Measurements from ENCODE around the gene HES4. TPM values are rescaled to one million over a fixed set of nuclear protein-coding genes. Genes with fewer than 3 reads are reported as not detected.

The HES4 gene
- total RNA-seq, 1 donor from 2014 or later: 37.6 TPM

DNA sequence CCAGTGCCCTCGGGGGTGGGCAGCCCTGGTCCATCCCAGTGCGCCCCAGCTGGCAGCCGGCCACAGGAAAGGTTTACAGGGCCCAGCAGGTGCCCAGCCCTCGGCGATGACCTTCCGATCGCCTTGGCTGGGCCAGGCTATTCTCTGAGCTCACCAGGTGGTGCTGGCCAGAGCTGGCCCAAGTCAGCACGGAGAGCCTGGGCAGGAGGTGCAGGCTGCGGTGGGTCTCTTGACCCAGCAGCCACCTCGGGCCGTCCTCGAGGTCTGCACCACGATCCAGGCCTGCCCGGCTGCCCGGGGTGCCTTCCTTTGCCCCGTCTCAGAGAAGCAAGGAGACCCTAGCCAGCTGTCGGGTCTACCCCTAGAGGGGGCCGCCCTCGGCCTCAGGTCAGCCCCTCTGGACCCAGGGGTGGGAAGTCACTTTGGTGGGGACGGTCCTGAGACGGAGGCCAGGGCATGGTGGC lies 18.4 kb downstream of the HES4 start:
- no peaks in the 10 kb centered on the region for H3K36me3 Mint-ChIP-seq
- no peak overlapping the region for H3K4me3 Mint-ChIP-seq
- no peaks in the 10 kb centered on the region for H3K4me1 Mint-ChIP-seq (ENCODE audit: unreplicated experiment)
- TF ChIP-seq CTCF (conservative IDR thresholded peaks at IDR 0.05): no peak
- no peak for DNase-seq (ENCODE audit: extremely low spot score, unreplicated experiment)
- peaks cover 33% of the 10 kb centered on the region for H3K27me3 Mint-ChIP-seq
- no peaks in the 10 kb centered on the region for H3K9me3 Mint-ChIP-seq
- H3K27ac Mint-ChIP-seq: no peak overlapping the region

GRCh38 chr1:980602-981395 lies 19.1 kb downstream of the HES4 start:
- Mint-ChIP-seq H3K27ac (no peak overlapping the region), H3K27me3 (peaks cover 28% of the 10 kb centered on the region)
- no peak for TF ChIP-seq CTCF (conservative IDR thresholded peaks at IDR 0.05)

GRCh38 chr1:980137-980571 lies 19.7 kb downstream of the HES4 start:
- Mint-ChIP-seq H3K27ac (no peak overlapping the region), H3K4me1 (ENCODE audit: unreplicated experiment) (peaks cover 4% of the 10 kb centered on the region), H3K9me3 (no peaks in the 10 kb centered on the region), H3K27me3 (peaks cover 25% of the 10 kb centered on the region), H3K36me3 (no peaks in the 10 kb centered on the region), H3K4me3 (no peak overlapping the region)
- DNase-seq (ENCODE audit: extremely low spot score, unreplicated experiment): no peak
- no peak for TF ChIP-seq CTCF (conservative IDR thresholded peaks at IDR 0.05)

More at GRCh38 chr1:980602-981395, 19.1 kb downstream of the HES4 start:
- Mint-ChIP-seq H3K4me3 (no peak overlapping the region), H3K36me3 (no peaks in the 10 kb centered on the region), H3K4me1 (ENCODE audit: unreplicated experiment) (peaks cover 1% of the 10 kb centered on the region), H3K9me3 (no peaks in the 10 kb centered on the region)
- no peak for DNase-seq (ENCODE audit: extremely low spot score, unreplicated experiment)

DNA sequence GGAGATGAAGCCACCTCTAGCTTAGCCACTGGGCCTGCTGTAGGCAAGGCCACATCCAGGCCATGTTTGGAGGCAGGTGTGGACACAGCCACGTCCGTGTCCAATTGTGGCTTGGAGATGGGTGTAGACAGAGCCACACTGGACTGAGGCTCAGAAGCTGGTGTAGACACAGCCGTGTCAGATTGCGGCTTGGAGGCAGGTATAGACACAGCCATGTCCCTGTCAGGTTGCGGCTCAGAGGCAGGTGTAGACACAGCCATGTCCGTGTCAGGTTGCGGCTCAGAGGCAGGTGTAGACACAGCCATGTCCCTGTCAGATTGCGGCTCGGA lies 20.2 kb downstream of the HES4 start:
- Mint-ChIP-seq H3K9me3 (no peaks in the 10 kb centered on the region), H3K4me3 (no peak overlapping the region), H3K4me1 (ENCODE audit: unreplicated experiment) (peaks cover 4% of the 10 kb centered on the region), H3K27ac (no peak overlapping the region), H3K36me3 (no peaks in the 10 kb centered on the region), H3K27me3 (peaks cover 23% of the 10 kb centered on the region)
- DNase-seq (ENCODE audit: extremely low spot score, unreplicated experiment): no peak
- TF ChIP-seq CTCF (conservative IDR thresholded peaks at IDR 0.05): no peak

DNA sequence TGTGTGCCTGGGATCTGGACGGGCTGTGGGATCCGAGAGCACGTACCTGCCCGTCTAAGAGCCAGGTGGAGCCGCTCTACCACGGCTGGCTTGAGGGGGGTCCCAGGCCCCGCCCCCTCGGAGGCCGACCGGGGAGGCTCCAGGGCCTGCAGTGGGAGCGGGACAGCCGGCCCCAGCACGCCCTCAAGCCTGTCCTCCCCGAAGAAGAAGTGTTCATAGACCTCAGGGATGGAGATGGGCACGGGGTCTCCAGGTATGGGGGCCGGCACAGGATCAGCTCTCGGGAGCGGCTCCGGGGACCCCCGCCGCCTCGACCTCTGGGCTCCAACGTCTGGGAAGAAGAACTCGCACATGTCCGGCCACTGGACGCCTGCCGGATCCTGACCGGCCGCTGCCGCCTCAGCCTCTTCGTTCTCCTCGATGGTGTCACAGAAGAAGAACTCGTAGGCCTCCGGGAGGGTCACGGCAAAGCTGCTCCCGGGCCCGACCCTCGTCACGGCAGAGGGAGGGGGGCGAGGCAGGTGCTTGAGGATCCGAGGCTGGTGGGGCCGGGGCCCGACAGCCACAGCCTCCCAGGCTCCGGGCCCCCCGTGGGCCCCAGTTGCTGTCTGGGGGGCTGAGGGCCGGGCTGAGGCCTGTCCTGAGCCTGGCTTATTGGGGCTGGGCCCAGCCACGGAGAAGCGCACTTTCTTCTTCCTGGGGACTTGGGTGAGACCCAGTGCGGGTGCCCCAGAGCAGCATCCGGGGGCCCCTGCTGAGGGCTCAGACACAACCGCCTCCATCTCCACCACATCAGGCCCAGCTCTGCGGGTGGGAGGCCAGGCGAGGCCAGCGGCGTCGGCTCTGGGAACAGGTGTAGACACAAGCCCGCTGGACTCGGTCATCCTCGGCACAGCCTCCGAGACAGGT lies 20.8 kb downstream of the HES4 start:
- peaks cover 23% of the 10 kb centered on the region for H3K27me3 Mint-ChIP-seq
- H3K36me3 Mint-ChIP-seq: no peaks in the 10 kb centered on the region
- TF ChIP-seq CTCF (conservative IDR thresholded peaks at IDR 0.05): no peak
- no peak overlapping the region for H3K4me3 Mint-ChIP-seq
- H3K27ac Mint-ChIP-seq: no peak overlapping the region
- peaks cover 4% of the 10 kb centered on the region for H3K4me1 Mint-ChIP-seq (ENCODE audit: unreplicated experiment)
- no peak for DNase-seq (ENCODE audit: extremely low spot score, unreplicated experiment)
- H3K9me3 Mint-ChIP-seq: no peaks in the 10 kb centered on the region

Measured in type B pancreatic cell (in vitro differentiated cells).